Measurements from ENCODE around the gene MTRF1L.

GRCh38 chr6:152984513-152984872, 18.0 kb downstream of the MTRF1L start:
- TF ChIP-seq CTCF (IDR thresholded peaks at IDR 0.05) (no peak), EZH2 (IDR thresholded peaks at IDR 0.05; ENCODE audit: borderline replicate concordance, insufficient read depth, low read depth, low read length, poor library complexity, severe bottlenecking) (no peak)

Measured in B cell (primary cell).